WTC11 (cell line): ENCODE results near the gene SNU13. TPM values are rescaled to one million over a fixed set of nuclear protein-coding genes. Genes with fewer than 3 reads are reported as not detected.
"Not testable (repeated sequence)": the region's sequence is repeated elsewhere in the genome, so short reads cannot be mapped to it uniquely, and the experiment has no call there.

ENCODE experiments used
- ATAC-seq: fragments of 200-7000 bp; cut with Tn5 transposase; 2 replicates; pipeline ENCODE4 v1.10.0; 2021; ENCODE audit warnings: mild to moderate bottlenecking, moderate library complexity
- CTCF ChIA-PET: fragments of 300-600 bp; sonication (Branson Sonifier 250); formaldehyde crosslinking; loops from one replicate; lab custom pipeline; 2021; ENCODE audit warnings: antibody characterized with exemption; lab: Charles Lee
- POLR2A ChIA-PET: fragments of 350-600 bp; sonication (Branson Sonifier 250); formaldehyde crosslinking; loops from one replicate; lab custom pipeline; 2021; ENCODE audit warnings: antibody characterized with exemption; lab: Charles Lee
- DNase-seq: peaks from one replicate; pipeline ENCODE4 v3.0.0; 2021; ENCODE audit warnings: low spot score
- H3K27ac Mint-ChIP-seq: 2 replicates; pipeline ENCODE4 v1.8.0; 2021; ENCODE audit warnings: mixed read lengths
- H3K27me3 Mint-ChIP-seq: 2 replicates; pipeline ENCODE4 v1.8.0; 2021; ENCODE audit warnings: low read depth, mild to moderate bottlenecking, moderate library complexity, mixed read lengths
- H3K36me3 Mint-ChIP-seq: 2 replicates; pipeline ENCODE4 v1.8.0; 2021; ENCODE audit warnings: mixed read lengths
- H3K4me1 Mint-ChIP-seq: 2 replicates; pipeline ENCODE4 v1.8.0; 2022; ENCODE audit warnings: mixed read lengths
- H3K4me3 Mint-ChIP-seq: 2 replicates; pipeline ENCODE4 v1.8.0; 2021; ENCODE audit warnings: mild to moderate bottlenecking, moderate library complexity, mixed read lengths
- H3K9me3 Mint-ChIP-seq: 2 replicates; pipeline ENCODE4 v1.8.0; 2021; ENCODE audit warnings: mixed read lengths
- CREB1 ChIP-seq: sonication (generic); formaldehyde crosslinking; IDR thresholded peaks from 2 replicates; pipeline ENCODE4 v1.8.0; 2023; ENCODE audit warnings: mild to moderate bottlenecking, missing genetic modification reagents
- E2F4 ChIP-seq: sonication (generic); formaldehyde crosslinking; IDR thresholded peaks from 2 replicates; pipeline ENCODE4 v1.8.1; 2022; ENCODE audit warnings: low read depth, mild to moderate bottlenecking, moderate library complexity, missing genetic modification reagents, borderline replicate concordance
- EMX1 ChIP-seq: fragments of 250-450 bp; sonication (Bioruptor Pico); IDR thresholded peaks from 2 replicates; pipeline ENCODE4 v1.8.0; 2021; ENCODE audit warnings: mild to moderate bottlenecking
- FOXP1 ChIP-seq: sonication (generic); formaldehyde crosslinking; IDR thresholded peaks from 2 replicates; pipeline ENCODE4 v1.8.0; 2022; ENCODE audit warnings: missing genetic modification reagents, mild to moderate bottlenecking, moderate library complexity, borderline replicate concordance
- MAX ChIP-seq: sonication (generic); formaldehyde crosslinking; IDR thresholded peaks from 2 replicates; pipeline ENCODE4 v1.8.0; 2022; ENCODE audit warnings: mild to moderate bottlenecking, missing genetic modification reagents
- MLX ChIP-seq: sonication (generic); formaldehyde crosslinking; IDR thresholded peaks from 2 replicates; pipeline ENCODE4 v1.8.1; 2023; ENCODE audit warnings: mild to moderate bottlenecking, missing genetic modification reagents, moderate library complexity
- NFE2L1 ChIP-seq: sonication (generic); formaldehyde crosslinking; IDR thresholded peaks from 2 replicates; pipeline ENCODE4 v1.8.1; 2023; ENCODE audit warnings: missing genetic modification reagents
- PREB ChIP-seq: sonication (generic); formaldehyde crosslinking; IDR thresholded peaks from 2 replicates; pipeline ENCODE4 v1.8.1; 2022; ENCODE audit warnings: mild to moderate bottlenecking, missing genetic modification reagents, moderate library complexity, borderline replicate concordance
- PRRX2 ChIP-seq: fragments of 250-450 bp; sonication (Bioruptor Pico); IDR thresholded peaks from 2 replicates; pipeline ENCODE4 v1.8.0; 2021; ENCODE audit warnings: mild to moderate bottlenecking
- SP1 ChIP-seq: sonication (generic); formaldehyde crosslinking; conservative IDR thresholded peaks from 2 replicates; pipeline ENCODE4 v1.8.1; 2022; ENCODE audit warnings: missing genetic modification reagents
- STAT6 ChIP-seq: sonication (generic); formaldehyde crosslinking; conservative IDR thresholded peaks from 2 replicates; pipeline ENCODE4 v1.8.1; 2023; ENCODE audit warnings: mild to moderate bottlenecking, low read depth, missing genetic modification reagents, moderate library complexity
- TEAD1 ChIP-seq: sonication (generic); formaldehyde crosslinking; IDR thresholded peaks from 2 replicates; pipeline ENCODE4 v1.8.0; 2022; ENCODE audit warnings: mild to moderate bottlenecking, missing genetic modification reagents
- TEAD4 ChIP-seq: sonication (generic); formaldehyde crosslinking; IDR thresholded peaks from 2 replicates; pipeline ENCODE4 v1.8.0; 2022; ENCODE audit warnings: mild to moderate bottlenecking, missing genetic modification reagents
- USF2 ChIP-seq: sonication (generic); formaldehyde crosslinking; IDR thresholded peaks from 2 replicates; pipeline ENCODE4 v1.8.1; 2023; ENCODE audit warnings: mild to moderate bottlenecking, missing genetic modification reagents, moderate library complexity
- ZBTB21 ChIP-seq: sonication (generic); formaldehyde crosslinking; IDR thresholded peaks from 2 replicates; pipeline ENCODE4 v1.8.1; 2023; ENCODE audit warnings: mild to moderate bottlenecking, missing genetic modification reagents, borderline replicate concordance
- ZMAT4 ChIP-seq: fragments of 250-450 bp; sonication (Bioruptor Pico); IDR thresholded peaks from 2 replicates; pipeline ENCODE4 v1.9.0; 2021; ENCODE audit warnings: mild to moderate bottlenecking
- ZNF263 ChIP-seq: sonication (generic); formaldehyde crosslinking; IDR thresholded peaks from 2 replicates; pipeline ENCODE4 v1.8.1; 2022; ENCODE audit warnings: low read depth, mild to moderate bottlenecking, moderate library complexity, missing genetic modification reagents
- ZNF423 ChIP-seq: fragments of 250-450 bp; sonication (Bioruptor Pico); IDR thresholded peaks from 2 replicates; pipeline ENCODE4 v2.1.2; 2022; ENCODE audit warnings: mild to moderate bottlenecking, moderate library complexity
- ZNF512 ChIP-seq: sonication (generic); formaldehyde crosslinking; IDR thresholded peaks from 2 replicates; pipeline ENCODE4 v1.8.1; 2022; ENCODE audit warnings: missing genetic modification reagents, borderline replicate concordance
- ZNF671 ChIP-seq: fragments of 250-450 bp; sonication (Bioruptor Pico); IDR thresholded peaks from 2 replicates; pipeline ENCODE4 v1.8.0; 2021; ENCODE audit warnings: mild to moderate bottlenecking
- ZSCAN18 ChIP-seq: fragments of 250-450 bp; sonication (Bioruptor Pico); IDR thresholded peaks from 2 replicates; pipeline ENCODE4 v2.1.2; 2022; ENCODE audit warnings: mild to moderate bottlenecking, moderate library complexity
- total RNA-seq: library from RNA; stranded (reverse); gene quantifications from 3 replicates; pipeline ENCODE4 v1.2.3, GENCODE V29; 2021

SNU13 gene
- total RNA-seq, 1 experiment from 2014 or later, result 207 TPM

GRCh38 chr22:41638124-41638523 is 50.5 kb downstream of the SNU13 start:
- no peak for TF ChIP-seq SP1 (CRISPR knock-in tag)
- TF ChIP-seq EMX1 (CRISPR knock-in tag), result no peak
- no peak for TF ChIP-seq TEAD4 (CRISPR knock-in tag)
- no peak for TF ChIP-seq ZNF512 (CRISPR knock-in tag)
- TF ChIP-seq ZNF671 (CRISPR knock-in tag), result no peak
- TF ChIP-seq ZSCAN18 (CRISPR knock-in tag), result no peak
- TF ChIP-seq STAT6, result no peak
- no peak for TF ChIP-seq MAX (CRISPR knock-in tag)
- TF ChIP-seq NFE2L1 (CRISPR knock-in tag), result no peak
- TF ChIP-seq ZMAT4 (CRISPR knock-in tag), result no peak
- TF ChIP-seq ZNF423 (CRISPR knock-in tag), result no peak
- no peak for TF ChIP-seq E2F4 (CRISPR knock-in tag)
- TF ChIP-seq CREB1 (CRISPR knock-in tag), result no peak
- POLR2A ChIA-PET, result interaction anchor here (0.6 kb wide), 1 partner anchor 1230 kb away, joined by 3 read pairs; no protein-coding TSS in a partner anchor
- no peak overlapping the region for H3K4me3 Mint-ChIP-seq

GRCh38 chr22:41637623-41638022 is 51.0 kb downstream of the SNU13 start:
- DNase-seq, H3K27me3 Mint-ChIP-seq, H3K27ac Mint-ChIP-seq, CTCF ChIA-PET, H3K9me3 Mint-ChIP-seq, H3K4me1 Mint-ChIP-seq, ATAC-seq, H3K4me3 Mint-ChIP-seq: not testable (repeated sequence)
- H3K36me3 Mint-ChIP-seq, result peaks cover 82% of the 10 kb centered on the region
- POLR2A ChIA-PET, result interaction anchor here (0.6 kb wide), 2 partner anchors 511 to 1231 kb away, joined by 3 to 4 read pairs; no protein-coding TSS in a partner anchor

More at GRCh38 chr22:41638124-41638523, 50.5 kb downstream of the SNU13 start:
- DNase-seq (no peak), ATAC-seq (no peak)
- Mint-ChIP-seq H3K27me3 (no peaks in the 10 kb centered on the region), H3K4me1 (no peaks in the 10 kb centered on the region), H3K36me3 (peaks cover 86% of the 10 kb centered on the region), H3K27ac (no peak overlapping the region), H3K9me3 (no peaks in the 10 kb centered on the region)
- CTCF ChIA-PET, result no interaction called here

- ATAC-seq (no peak), DNase-seq (no peak)
- Mint-ChIP-seq H3K27ac (no peak overlapping the region), H3K36me3 (peaks cover 82% of the 10 kb centered on the region), H3K4me1 (no peaks in the 10 kb centered on the region), H3K4me3 (no peak overlapping the region), H3K9me3 (no peaks in the 10 kb centered on the region), H3K27me3 (no peaks in the 10 kb centered on the region)
- ChIA-PET POLR2A (no interaction called here), CTCF (no interaction called here)
- TF ChIP-seq ZBTB21 (CRISPR knock-in tag) (no peak), ZNF263 (CRISPR knock-in tag) (no peak), USF2 (CRISPR knock-in tag) (no peak), FOXP1 (CRISPR knock-in tag) (no peak), MLX (CRISPR knock-in tag) (no peak), PREB (no peak), TEAD1 (CRISPR knock-in tag) (no peak), PRRX2 (CRISPR knock-in tag) (no peak)
Observed at GRCh38 chr22:41636467-41636866, 52.2 kb downstream of the SNU13 start.
